GM21723 (cell line): ENCODE results near the gene P2RY14.
"Not testable (repeated sequence)": the region's sequence is repeated elsewhere in the genome, so short reads cannot be mapped to it uniquely, and the experiment has no call there.

Experiments used
- ATAC-seq: cut with Tn5 transposase; IDR thresholded peaks from one replicate; pipeline ENCODE4 v1.9.1; 2021; ENCODE audit warnings: mild to moderate bottlenecking, moderate library complexity; ENCODE audit not compliant: unreplicated experiment

Gene P2RY14

DNA sequence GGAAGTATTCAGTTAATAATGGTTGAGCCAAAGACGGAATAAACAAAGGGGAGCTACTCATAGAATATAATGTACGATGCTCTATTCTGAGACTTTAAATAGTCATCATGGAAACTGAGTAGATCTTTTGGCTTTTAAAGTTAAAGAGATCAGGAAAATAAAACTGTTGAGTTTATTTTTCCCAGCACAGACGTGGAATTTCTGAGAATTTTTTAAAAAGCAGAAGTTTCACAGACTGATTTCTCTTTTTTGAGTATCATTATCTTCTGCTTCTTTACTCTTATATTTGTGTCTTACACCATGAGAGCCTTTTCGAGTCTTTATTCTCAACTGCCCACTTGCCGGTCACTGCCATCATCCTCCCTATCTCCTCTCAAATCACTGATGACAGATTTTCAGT, 13.2 kb downstream of the P2RY14 start:
- no peak for ATAC-seq

DNA sequence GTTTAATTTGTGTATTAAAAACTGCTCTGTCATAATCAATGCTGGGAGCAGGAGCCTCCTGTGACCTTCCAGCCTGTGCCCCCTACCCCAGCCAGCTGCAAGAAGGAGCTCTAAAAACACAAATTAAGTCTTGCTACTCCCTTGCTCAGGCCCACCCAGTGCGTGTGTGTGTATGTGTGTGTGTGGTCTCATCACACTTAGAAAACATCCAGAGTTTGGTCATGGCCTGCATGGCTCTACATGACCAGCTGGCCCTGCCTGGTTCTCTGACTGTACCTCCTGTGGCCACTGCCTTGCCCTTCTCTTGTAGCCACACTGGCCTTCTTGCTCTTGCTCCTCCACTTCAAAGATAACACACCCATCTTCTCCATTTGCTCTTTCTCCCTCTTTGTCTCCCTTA, 13.7 kb downstream of the P2RY14 start:
- no peak for ATAC-seq

GRCh38 chr3:151262871-151263525, 15.3 kb downstream of the P2RY14 start:
- ATAC-seq: no peak

- no peak for ATAC-seq
Observed at GRCh38 chr3:151259664-151260063, 18.7 kb downstream of the P2RY14 start.

DNA sequence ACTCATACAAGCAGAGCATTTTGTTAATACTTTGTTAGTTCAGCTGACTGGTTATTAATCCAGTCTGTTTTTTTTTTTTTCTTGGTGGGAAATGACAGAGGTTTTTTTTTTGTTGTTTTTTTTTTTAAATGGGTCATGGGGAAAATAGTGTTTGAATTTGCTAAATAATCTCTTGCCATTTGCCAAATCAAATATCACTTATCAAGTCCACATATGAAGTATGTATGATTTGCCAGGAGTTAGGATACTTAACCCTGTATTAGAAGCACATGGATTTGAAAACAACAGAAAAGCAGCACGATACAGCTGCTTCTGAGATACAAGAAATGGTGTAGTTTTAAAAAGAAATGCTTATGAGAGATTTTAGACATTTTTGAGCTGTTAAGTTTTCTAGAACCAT, 21.6 kb downstream of the P2RY14 start:
- no peak for ATAC-seq

DNA sequence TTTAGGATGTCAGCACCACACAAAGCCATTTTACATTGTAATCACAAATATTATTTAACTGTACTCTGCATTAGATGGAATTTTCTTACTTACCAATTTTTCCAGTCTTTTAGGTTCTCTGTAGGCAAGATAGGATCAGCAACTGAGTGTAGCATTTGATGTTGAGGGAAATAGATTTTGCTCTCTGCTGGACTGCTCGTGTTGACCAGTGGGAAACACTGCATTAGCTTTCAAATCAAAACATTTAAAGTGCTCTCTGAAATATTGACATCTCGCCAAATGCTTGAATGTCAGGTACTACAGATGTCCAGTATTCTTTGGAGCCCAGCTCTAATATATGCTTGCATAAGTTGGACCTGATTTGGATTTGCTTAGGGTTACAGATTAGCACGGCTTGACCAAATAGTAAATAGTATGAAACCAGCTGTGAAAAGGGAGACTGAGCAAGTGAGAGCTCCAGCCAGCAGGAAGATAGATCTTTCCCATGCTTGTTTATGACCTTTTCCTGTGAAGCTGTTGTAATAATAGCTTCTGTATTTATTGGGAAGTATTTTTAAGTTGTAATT, 29.5 kb downstream of the P2RY14 start:
- ATAC-seq: no peak

DNA sequence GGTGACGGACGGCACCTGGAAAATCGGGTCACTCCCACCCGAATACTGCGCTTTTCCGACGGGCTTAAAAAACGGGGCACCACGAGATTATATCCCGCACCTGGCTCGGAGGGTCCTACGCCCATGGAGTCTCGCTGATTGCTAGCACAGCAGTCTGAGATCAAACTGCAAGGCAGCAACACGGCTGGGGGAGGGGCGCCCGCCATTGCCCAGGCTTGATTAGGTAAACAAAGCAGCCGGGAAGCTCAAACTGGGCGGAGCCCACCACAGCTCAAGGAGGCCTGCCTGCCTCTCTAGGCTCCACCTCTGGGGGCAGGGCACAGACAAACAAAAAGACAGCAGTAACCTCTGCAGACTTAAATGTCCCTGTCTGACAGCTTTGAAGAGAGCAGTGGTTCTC, 36.3 kb downstream of the P2RY14 start:
- not testable (repeated sequence) for ATAC-seq

DNA sequence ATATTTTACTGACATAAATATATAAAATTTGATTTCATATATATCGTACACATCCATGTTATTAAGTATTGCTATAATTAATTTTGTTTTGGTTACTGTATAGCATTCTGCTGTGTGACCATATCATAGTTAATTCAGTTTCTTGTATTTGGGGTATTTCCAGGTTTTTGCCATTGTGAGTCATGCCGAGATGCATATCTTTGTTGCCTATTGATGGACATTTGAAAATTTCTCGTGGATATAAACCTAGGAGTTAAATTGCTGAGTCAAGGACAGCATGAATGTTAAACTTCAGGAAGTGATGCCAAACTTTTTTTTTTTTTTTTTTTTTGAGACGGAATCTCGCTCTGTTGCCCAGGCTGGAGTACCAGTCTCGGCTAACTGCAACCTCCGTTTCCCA, 41.6 kb downstream of the P2RY14 start:
- ATAC-seq: no peak

- no peak for ATAC-seq
Observed at GRCh38 chr3:151236316-151236715, 42.0 kb downstream of the P2RY14 start.

- ATAC-seq: no peak
Observed at GRCh38 chr3:151234825-151235224, 43.5 kb downstream of the P2RY14 start.

- ATAC-seq: no peak
Observed at GRCh38 chr3:151232991-151233390, 45.4 kb downstream of the P2RY14 start.

DNA sequence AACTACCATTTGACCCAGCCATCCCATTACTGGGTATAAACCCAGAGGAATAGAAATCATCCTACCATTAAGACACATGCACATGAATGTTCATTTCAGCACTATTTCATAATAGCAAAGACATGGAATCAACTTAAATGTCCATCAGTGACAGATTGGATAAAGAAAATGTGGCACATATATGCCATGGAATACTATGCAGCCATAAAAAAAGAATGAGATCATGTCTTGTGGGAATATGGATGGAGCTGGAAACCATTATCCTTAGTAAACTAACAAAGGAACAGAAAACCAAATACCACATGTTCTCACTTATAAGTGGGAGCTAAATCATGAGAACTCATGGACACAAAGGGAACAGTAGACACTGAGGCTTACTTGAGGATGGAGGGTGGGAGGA, 45.9 kb downstream of the P2RY14 start:
- not testable (repeated sequence) for ATAC-seq

GRCh38 chr3:151230646-151231045, 47.7 kb downstream of the P2RY14 start:
- peak; percentile 55 for ATAC-seq

DNA sequence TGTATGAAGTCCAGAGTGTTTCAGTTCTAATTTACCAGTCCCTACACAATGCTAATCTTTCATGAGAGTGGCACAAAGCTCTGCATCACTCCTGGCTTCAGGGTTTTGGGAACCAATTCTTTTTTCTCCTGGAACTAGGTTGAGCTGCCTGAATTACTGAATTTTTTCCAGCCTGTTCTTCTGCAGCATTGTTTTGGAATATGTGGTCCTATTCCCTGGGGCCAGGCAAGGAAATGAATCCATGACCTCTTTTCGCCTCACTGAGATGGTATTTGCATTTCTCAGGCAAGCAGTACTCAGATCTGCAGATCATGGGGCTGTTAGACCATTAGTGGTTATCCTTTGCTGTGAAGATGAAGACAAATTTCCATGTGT, 49.7 kb downstream of the P2RY14 start:
- peak; percentile 14 for ATAC-seq

DNA sequence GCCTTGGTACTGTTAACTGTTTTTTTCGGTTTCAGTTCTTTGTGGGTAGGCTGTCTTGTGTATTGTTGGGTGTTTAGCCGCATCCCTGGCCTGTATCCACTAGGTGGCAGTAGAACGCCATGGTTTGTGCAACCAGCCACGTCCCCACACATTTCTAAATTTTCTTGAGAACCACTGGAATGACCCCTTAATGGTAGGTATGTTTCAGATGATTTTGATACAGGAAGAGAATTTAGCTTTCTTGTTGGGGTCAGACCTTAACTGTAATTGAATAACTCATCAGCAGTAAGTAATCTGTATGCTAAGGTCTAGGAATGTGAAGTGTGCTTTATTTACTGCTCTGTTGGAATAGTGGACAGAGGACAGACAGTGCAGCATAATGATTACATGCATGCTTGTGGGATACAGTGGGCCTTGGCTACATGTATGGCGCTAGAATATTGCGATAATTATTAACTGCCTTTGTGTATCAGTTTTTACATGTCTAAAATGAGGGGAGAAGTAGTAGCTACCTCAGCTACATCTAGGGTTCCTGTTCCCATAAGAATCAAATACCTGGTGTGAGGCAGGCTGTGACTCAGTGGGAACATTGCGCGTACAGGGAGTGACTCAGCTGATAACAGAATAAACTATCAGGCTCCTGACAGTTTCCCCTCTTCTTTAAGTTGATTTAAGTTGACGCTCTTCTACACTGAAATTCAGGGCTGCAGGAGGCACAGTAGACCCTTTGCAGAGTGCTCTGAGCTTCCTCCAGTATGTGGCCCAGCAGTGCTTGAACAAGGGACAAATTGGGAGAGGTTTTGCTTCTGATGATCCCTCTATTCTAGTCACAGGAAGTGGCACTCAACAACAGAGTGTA, 50.3 kb downstream of the P2RY14 start:
- ATAC-seq: peak; percentile 89

DNA sequence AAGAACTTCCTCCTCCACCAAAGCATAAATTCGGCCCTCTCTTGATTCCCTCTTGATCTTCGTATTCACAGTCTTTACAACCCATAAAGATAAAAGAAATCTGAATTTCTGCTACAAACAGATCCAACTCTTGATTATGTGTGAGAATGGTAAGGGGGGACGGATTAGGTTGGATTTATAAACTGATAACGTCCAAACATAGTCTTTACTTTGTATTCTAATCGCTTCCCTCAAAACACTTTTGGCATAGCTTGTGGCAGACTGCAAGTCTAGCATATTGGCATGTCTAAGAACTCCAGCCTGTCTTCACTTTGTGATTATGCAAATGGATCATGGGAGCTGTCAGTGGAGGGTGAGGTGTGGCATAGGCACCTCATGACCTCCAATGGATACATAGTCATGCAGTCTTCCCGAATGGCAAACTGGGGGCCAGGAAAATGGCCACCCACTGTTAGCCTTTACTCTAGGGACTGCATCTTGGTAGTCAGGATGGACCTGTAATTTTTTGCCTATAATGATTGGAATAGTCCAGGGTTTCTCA, 51.0 kb downstream of the P2RY14 start:
- peak; percentile 19 for ATAC-seq

DNA sequence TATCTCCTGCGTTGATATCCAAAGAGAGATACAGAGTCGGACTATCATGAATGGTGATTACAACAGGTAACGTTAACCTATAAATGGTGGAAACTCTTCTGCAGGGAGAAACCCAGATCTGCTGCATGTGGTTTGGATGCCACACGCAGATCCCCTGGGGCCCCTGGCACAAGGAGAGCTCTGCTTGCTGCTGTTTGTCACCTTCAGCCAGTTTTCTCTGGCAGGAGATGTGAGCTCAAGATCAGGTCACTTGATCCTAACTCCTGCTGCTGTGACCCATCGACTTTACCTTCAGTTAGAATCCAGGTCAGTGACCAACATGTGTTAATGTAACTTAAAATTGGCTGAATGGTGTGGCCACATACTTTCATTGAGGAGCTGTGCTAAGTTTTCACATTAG, 51.5 kb downstream of the P2RY14 start:
- no peak for ATAC-seq

GRCh38 chr3:151226088-151226563, 52.2 kb downstream of the P2RY14 start:
- ATAC-seq: no peak

DNA sequence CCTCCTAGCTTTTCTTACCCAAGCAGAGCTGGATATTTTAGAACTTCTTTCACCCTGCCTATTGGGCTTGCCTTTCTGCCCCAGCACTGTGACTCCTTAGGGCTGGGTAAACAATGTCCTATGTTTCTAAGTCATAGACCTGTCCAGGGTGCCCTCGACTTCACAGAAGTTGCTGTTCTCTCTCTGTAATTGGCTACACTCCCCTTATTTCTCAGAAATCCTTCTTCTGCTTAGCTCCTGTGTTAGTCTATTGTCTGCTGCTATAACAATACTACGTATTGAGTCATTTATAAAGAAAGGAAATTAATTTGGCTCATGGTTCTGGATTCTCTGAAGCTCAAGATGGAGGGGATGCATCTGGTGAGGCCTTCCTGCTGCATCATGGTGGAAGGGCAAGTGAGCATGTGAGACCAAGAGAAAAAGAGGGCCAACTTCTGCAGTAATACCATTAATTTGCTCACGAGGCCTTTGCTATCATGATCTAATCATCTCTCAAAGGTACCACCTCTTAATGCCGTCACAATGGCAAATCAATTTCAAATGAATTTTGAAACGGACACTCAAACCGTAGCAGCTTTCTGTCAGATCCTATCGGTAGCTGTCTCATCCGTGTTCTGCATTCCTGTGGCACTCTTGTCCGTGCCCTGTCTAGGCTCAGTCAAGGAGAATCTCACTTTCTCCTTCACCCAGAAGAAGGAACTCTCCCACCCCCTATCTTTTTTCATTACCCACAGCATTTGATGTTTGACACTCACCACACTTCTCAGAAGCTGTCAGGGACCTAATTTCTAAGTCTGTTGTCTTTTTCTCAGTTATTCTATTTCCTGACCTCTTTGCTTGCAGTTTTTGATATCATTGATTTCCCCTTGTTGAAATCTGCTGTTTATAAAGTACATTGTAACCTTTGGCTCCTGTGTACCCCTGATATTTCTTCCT, 53.0 kb downstream of the P2RY14 start:
- no peak for ATAC-seq

DNA sequence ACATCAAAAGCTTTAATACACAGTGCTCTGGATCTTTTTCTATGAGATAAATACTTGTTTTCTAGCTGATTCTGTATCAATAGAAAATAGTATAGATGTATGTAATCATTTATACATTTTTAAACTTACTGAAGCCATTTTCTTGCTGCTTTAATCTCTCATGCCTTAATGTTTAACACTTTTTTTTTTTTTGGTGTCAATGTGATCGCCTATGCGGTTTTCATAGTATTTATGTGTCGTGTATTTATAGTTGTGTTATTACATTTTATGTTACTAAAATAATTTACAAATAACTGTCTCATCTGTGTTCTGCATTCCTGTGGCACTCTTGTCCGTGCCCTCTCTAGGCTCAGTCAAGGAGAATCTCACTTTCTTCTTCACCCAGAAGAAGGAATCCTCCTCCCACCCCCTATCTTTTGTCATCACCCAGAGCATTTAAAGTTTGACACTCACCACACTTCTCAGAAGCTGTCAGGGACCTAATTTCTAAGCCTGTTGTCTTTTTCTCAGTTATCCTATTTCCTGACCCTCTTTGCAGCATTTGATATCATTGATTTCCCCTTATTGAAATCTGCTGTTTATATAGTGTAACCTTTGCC, 54.0 kb downstream of the P2RY14 start:
- no peak for ATAC-seq
